NB4 (cell line): ENCODE data around the gene IL9R.

Experiments used
- CTCF ChIP-seq: IDR thresholded peaks from one replicate; pipeline ENCODE4 v1.5.1; 2012; ENCODE audit warnings: low read depth, low read length
- MYC ChIP-seq: IDR thresholded peaks from 2 replicates; pipeline ENCODE4 v1.6.1; 2011; ENCODE audit warnings: low read depth, low read length
- POLR2A ChIP-seq: IDR thresholded peaks from 2 replicates; pipeline ENCODE4 v1.6.1; 2011; ENCODE audit warnings: mild to moderate bottlenecking; ENCODE audit not compliant: insufficient read length; ENCODE audit errors: extremely low read depth

DNA sequence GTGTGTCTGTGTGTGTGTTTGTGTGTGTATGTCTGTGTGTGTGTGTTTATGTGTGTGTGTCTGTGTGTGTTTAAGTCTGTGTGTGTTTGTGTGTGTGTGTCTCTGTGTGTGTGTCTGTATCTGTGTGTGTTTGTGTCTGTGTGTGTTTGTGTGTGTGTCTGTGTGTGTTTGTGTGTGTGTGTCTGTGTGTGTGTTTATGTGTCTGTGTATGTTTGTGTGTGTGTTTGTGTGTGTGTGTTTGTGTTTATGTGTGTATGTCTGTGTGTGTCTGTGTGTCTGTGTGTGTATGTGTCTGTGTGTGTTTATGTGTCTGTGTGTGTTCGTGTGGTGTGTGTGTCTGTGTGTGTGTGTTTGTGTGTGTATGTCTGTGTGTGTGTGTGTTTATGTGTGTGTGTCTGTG is 11.4 kb downstream of the IL9R start:
- TF ChIP-seq POLR2A (no peak), CTCF (no peak), MYC (no peak)
